ENCODE measurements around the gene ITPR2.

ITPR2 gene

GRCh38 chr12:26360062-26360461 is 472.9 kb downstream of the ITPR2 start:
- TF ChIP-seq CTCF (IDR thresholded peaks at IDR 0.05; ENCODE audit: borderline replicate concordance, insufficient read depth, low read depth, low read length): no peak
- no peak overlapping the region for H3K4me3 ChIP-seq (ENCODE audit: low read depth, low read length)

GRCh38 chr12:26359576-26359975 is 473.4 kb downstream of the ITPR2 start:
- TF ChIP-seq CTCF (IDR thresholded peaks at IDR 0.05; ENCODE audit: borderline replicate concordance, insufficient read depth, low read depth, low read length): no peak
- H3K4me3 ChIP-seq (ENCODE audit: low read depth, low read length): no peak overlapping the region

- H3K4me3 ChIP-seq (ENCODE audit: low read depth, low read length): no peak overlapping the region
- no peak for TF ChIP-seq CTCF (IDR thresholded peaks at IDR 0.05; ENCODE audit: borderline replicate concordance, insufficient read depth, low read depth, low read length)
These were observed 474.3 kb downstream of the ITPR2 start for GRCh38 chr12:26358651-26359050.

GRCh38 chr12:26347300-26347699 is 485.7 kb downstream of the ITPR2 start:
- H3K4me3 ChIP-seq (ENCODE audit: low read depth, low read length): no peak overlapping the region
- no peak for TF ChIP-seq CTCF (IDR thresholded peaks at IDR 0.05; ENCODE audit: borderline replicate concordance, insufficient read depth, low read depth, low read length)

GRCh38 chr12:26346736-26347135 is 486.3 kb downstream of the ITPR2 start:
- H3K4me3 ChIP-seq (ENCODE audit: low read depth, low read length): no peak overlapping the region
- no peak for TF ChIP-seq CTCF (IDR thresholded peaks at IDR 0.05; ENCODE audit: borderline replicate concordance, insufficient read depth, low read depth, low read length)

- no peak overlapping the region for H3K4me3 ChIP-seq (ENCODE audit: low read depth, low read length)
- no peak for TF ChIP-seq CTCF (IDR thresholded peaks at IDR 0.05; ENCODE audit: borderline replicate concordance, insufficient read depth, low read depth, low read length)
These were observed 487.5 kb downstream of the ITPR2 start for GRCh38 chr12:26345471-26346003.

- no peak for TF ChIP-seq CTCF (IDR thresholded peaks at IDR 0.05; ENCODE audit: borderline replicate concordance, insufficient read depth, low read depth, low read length)
- H3K4me3 ChIP-seq (ENCODE audit: low read depth, low read length): no peak overlapping the region
These were observed 491.5 kb downstream of the ITPR2 start for GRCh38 chr12:26341491-26341890.

Measured in GM12875 (cell line).